C4-2B (cell line): ENCODE data around the gene POMP.

Source experiments
- ZFX ChIP-seq: fragments of 450-650 bp; IDR thresholded peaks from 2 replicates; pipeline ENCODE4 v1.6.1; 2017
- TF ChIP-seq, protein P1 (sequence below): fragments of 450-650 bp; conservative IDR thresholded peaks from 2 replicates; pipeline ENCODE4 v1.5.1; 2017; ENCODE audit warnings: mild to moderate bottlenecking

DNA sequence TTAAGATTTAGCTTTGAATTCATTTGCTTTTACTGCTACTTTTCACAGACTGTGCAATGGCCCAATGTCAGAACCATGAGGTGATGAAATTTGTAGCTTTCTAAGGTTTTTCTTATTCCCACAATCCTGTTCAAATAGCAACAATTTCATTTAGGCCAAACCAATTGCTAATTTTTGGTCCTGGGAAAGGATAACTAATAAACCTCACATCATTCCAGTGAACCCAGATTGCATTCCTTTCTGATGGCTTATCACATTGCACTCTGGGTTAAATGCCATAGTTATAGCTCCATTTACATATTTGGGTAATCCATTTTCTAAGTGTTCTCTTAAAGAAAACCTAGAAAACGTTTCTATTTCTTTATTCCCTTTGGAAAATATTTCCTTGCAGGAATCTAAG lies 22.9 kb upstream of the POMP start:
- TF ChIP-seq, protein P1, sequence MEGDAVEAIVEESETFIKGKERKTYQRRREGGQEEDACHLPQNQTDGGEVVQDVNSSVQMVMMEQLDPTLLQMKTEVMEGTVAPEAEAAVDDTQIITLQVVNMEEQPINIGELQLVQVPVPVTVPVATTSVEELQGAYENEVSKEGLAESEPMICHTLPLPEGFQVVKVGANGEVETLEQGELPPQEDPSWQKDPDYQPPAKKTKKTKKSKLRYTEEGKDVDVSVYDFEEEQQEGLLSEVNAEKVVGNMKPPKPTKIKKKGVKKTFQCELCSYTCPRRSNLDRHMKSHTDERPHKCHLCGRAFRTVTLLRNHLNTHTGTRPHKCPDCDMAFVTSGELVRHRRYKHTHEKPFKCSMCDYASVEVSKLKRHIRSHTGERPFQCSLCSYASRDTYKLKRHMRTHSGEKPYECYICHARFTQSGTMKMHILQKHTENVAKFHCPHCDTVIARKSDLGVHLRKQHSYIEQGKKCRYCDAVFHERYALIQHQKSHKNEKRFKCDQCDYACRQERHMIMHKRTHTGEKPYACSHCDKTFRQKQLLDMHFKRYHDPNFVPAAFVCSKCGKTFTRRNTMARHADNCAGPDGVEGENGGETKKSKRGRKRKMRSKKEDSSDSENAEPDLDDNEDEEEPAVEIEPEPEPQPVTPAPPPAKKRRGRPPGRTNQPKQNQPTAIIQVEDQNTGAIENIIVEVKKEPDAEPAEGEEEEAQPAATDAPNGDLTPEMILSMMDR: no peak
- TF ChIP-seq ZFX: no peak
